Endometrial microvascular endothelial cells (primary cell): ENCODE results near the gene HMSD. TPM values are rescaled to one million over a fixed set of nuclear protein-coding genes. Genes with fewer than 3 reads are reported as not detected.

Source experiments
- in situ Hi-C: cut with HindIII; loops from 2 replicates; pipeline ENCODE4 v1.10.0; 2017; ENCODE audit warnings: low sequenced_read_pairs, low pct_unique_long_range_greater_than_20kb; ENCODE audit errors: inconsistent ontology term
- total RNA-seq: library from RNA; depleted of rRNA; stranded (reverse); fragments of >200 nt; gene quantifications from one replicate; pipeline ENCODE4 v1.2.3, GENCODE V29; 2015; ENCODE audit errors: inconsistent ontology term

Gene HMSD
- total RNA-seq, 1 donor from 2014 or later = not detected

GRCh38 chr18:63947051-63947790 is 1.9 kb upstream of the HMSD start:
- in situ Hi-C loops = no loop called here

GRCh38 chr18:63951302-63951705 is 2.2 kb downstream of the HMSD start:
- in situ Hi-C loops = no loop called here

GRCh38 chr18:63953811-63954210 is 4.7 kb downstream of the HMSD start:
- in situ Hi-C loops = no loop called here

DNA sequence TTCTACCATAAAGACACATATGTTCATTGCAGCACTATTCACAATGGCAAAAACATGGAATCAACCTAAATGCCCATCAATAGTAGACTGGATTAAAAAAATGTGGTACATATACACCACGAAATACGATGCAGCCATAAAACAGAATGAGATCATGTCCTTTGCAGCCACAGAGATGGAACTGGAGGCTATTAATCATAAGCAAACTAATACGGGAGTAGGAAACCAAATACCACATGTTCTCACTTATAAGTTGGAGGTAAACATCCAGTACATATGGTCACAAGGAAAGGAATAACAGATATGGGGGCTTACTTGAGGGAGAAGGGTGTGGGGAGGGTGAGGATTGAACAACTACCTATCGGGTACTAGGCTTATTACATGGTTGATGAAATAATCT is 7.7 kb downstream of the HMSD start:
- in situ Hi-C loops = no loop called here

GRCh38 chr18:63960891-63961290 is 11.8 kb downstream of the HMSD start:
- in situ Hi-C loops = no loop called here

DNA sequence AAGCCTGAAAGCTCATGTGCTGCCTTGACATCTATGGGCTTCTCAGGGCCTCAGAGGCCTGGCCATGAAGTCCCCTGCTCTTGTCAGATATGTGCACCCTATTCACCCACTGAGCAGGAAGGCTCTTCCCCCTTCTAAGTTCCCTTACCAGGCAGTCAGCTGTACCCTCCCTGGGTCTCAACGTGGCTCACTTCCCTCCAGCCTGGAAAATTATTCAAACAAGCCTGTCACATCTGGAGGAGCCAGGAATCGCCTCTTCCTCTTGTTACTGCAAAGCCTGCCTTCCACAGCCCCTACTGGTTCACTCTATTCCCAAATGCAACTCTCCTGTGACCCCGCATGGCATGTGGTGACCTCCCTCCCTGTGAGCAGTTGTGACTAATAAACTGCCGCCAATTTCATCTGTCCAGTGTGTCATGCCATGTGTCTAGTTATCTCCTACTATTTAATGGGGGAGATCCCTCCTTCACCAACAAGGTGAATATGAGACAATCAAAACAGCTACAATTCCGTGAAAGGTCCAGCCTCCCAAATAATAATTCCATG is 12.4 kb downstream of the HMSD start:
- in situ Hi-C loops = no loop called here

DNA sequence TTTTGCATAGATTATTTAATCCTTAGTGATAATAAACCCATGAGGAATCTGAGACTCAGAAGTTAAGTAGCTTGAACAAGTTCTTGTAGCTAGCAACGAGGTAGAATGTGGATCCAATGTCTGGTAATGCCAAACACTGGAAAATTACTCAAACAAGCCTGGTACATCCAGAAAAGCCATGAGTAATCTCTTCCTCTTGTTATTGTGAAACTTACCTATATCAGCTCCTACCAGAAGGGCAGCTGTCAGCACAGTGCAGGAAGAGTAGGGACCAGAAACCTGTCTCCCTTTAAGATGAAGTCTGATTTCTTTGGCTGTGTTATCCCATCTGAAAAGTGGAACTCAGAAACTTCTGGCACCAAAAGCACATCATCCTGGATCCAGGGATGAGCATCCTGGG is 13.0 kb downstream of the HMSD start:
- in situ Hi-C loops = no loop called here

DNA sequence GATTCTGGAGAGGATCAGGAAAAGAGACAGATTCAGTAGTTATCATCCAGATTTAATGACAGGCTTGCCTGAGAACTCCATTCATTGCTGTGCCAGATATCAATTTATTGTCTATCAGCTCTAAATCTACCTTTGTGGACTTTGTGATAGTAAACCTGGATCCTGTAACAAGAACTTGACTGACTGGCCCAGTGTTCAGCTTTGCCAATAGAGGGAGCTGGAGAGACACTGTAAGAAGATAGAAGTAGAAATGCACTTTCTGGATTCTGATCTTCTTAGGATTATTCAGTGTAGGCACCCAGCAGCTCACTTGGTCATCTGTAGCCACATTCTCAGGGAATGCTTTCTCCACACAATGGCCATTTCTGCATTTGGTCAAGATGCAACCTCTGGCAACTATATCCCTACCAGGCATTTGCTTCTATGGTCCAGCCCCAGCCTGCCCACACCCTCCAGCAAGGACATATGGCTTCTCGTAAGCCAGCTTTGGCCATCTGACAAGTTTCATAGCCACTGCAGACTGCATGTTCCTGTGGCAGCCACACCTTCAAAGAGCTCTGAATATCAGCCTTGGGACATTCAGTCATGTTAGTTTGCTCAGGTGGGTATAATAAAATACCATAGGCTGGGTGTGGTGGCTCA is 14.6 kb downstream of the HMSD start:
- in situ Hi-C loops = no loop called here

DNA sequence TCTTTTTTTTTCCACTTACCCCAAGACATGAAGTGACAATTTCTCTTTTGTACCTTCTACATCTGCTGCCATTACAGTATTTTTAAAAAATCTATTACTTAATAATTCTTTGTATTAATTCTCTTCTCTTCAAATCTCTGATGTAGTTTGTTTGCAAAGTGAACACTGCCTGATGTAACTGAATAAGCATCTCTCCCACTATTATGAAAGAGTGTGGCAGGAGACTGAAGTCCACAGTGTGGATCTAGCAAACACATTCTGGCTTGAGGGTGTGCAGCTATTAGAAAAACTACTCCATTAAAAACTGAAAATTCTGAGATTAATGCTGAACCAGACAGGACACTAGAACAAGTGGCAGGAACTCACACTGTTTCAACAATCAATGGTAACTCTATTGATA is 15.8 kb downstream of the HMSD start:
- in situ Hi-C loops = no loop called here

DNA sequence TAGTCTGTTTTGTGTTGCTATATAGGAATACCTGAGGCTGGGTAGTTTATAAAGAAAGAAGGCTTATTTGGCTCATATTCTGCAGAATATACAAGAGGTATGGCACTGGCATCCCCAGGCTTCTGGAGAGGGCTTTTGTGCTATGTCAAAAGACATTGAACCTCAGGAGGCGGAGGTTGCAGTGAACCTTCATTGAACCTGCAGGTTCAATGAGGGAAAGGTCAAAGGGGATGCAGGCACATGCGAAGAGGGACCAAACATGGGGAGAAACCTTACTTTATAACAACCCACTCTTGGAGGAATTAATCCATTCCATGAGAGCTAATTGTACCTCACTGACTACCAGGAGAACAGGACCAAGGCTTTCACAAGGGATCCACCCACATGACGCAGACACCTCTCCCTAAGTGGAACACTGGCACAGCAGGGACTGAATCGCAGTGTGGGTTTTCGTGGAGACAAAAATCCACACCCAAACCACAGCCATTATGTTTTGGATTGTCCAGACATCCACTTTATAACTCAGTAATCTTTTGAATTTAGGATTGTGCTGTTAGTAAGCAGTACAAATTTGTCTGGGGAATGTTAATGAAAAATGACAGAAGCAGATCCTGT is 16.7 kb downstream of the HMSD start:
- in situ Hi-C loops = no loop called here

GRCh38 chr18:63969942-63970808 is 21.1 kb downstream of the HMSD start, which contains the start of gene SERPINB8:
Gene SERPINB8, plus strand, starts transcription at chr18:63970081. Its CDS starts 8,228 bp downstream, at chr18:63978309.
- in situ Hi-C loops = no loop called here

- in situ Hi-C loops = no loop called here
Measured at GRCh38 chr18:63970809-63971205, 21.7 kb downstream of the HMSD start.

GRCh38 chr18:63971320-63972001 is 22.4 kb downstream of the HMSD start:
- in situ Hi-C loops = no loop called here

- in situ Hi-C loops = no loop called here
Measured at GRCh38 chr18:63972002-63972376, 22.9 kb downstream of the HMSD start.

GRCh38 chr18:63974991-63975390 is 25.9 kb downstream of the HMSD start:
- in situ Hi-C loops = no loop called here

DNA sequence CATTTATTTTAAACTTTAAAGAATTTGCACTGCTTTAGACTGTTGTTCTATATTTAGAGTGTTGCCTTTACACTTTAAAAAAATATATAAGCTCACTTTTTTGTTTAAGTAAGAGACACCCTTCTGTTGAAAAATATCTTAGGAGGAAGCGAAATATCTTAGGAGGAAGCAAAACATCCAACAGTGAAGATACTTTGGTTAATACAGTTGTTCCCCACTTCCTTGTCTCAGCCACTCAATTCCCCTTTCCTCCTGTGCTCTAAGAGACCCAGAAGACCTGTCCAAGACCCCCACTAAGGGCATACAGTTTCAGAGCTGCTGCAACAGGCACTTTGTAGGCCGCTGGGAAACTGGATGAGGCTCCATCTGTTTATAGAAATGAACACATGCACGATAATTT is 26.5 kb downstream of the HMSD start:
- in situ Hi-C loops = no loop called here

GRCh38 chr18:63977040-63977439 is 27.9 kb downstream of the HMSD start:
- in situ Hi-C loops = no loop called here

GRCh38 chr18:63979409-63979920 is 30.4 kb downstream of the HMSD start:
- in situ Hi-C loops = no loop called here
